Daoy (cell line): Measurements from ENCODE around the gene ST6GALNAC3. TPM values are rescaled to one million over a fixed set of nuclear protein-coding genes. Genes with fewer than 3 reads are reported as not detected.
"Not testable (repeated sequence)": the region's sequence is repeated elsewhere in the genome, so short reads cannot be mapped to it uniquely, and the experiment has no call there.

Source experiments
- DNase-seq: peaks from one replicate; pipeline ENCODE4 v3.0.0-alpha.2; 2015; ENCODE audit warnings: low read depth
- total RNA-seq: library from RNA; depleted of rRNA; stranded (reverse); fragments of >200 nt; shearing (Covaris generic); gene quantifications from 2 replicates; pipeline ENCODE4 v1.2.3, GENCODE V29; 2014

ST6GALNAC3 gene
- total RNA-seq, 1 experiment from 2014 or later, result 3.8 TPM

- no peak for DNase-seq
Measured at GRCh38 chr1:76106719-76107235, 32.2 kb downstream of the ST6GALNAC3 start.

GRCh38 chr1:76109404-76109803, 34.9 kb downstream of the ST6GALNAC3 start:
- no peak for DNase-seq

- DNase-seq, result no peak
Measured at GRCh38 chr1:76109901-76110560, 35.5 kb downstream of the ST6GALNAC3 start.

GRCh38 chr1:76110666-76111065, 36.1 kb downstream of the ST6GALNAC3 start:
- no peak for DNase-seq

- not testable (repeated sequence) for DNase-seq
Measured at GRCh38 chr1:76112321-76112720, 37.8 kb downstream of the ST6GALNAC3 start.

- DNase-seq, result no peak
Measured at GRCh38 chr1:76113446-76113845, 38.9 kb downstream of the ST6GALNAC3 start.

- DNase-seq, result no peak
Measured at GRCh38 chr1:76115171-76115570, 40.6 kb downstream of the ST6GALNAC3 start.

- no peak for DNase-seq
Measured at GRCh38 chr1:76121850-76122249, 47.3 kb downstream of the ST6GALNAC3 start.

GRCh38 chr1:76122271-76122670, 47.7 kb downstream of the ST6GALNAC3 start:
- no peak for DNase-seq

GRCh38 chr1:76123411-76124064, 49.0 kb downstream of the ST6GALNAC3 start:
- DNase-seq, result peak; percentile 40

GRCh38 chr1:76124196-76124595, 49.6 kb downstream of the ST6GALNAC3 start:
- DNase-seq, result peak; percentile 13

GRCh38 chr1:76125473-76126219, 51.1 kb downstream of the ST6GALNAC3 start:
- DNase-seq, result no peak

GRCh38 chr1:76128096-76128495, 53.5 kb downstream of the ST6GALNAC3 start:
- DNase-seq, result no peak

- no peak for DNase-seq
Measured at GRCh38 chr1:76129731-76130130, 55.2 kb downstream of the ST6GALNAC3 start.

GRCh38 chr1:76130992-76131391, 56.4 kb downstream of the ST6GALNAC3 start:
- no peak for DNase-seq

- no peak for DNase-seq
Measured at GRCh38 chr1:76133977-76134376, 59.4 kb downstream of the ST6GALNAC3 start.

- no peak for DNase-seq
Measured at GRCh38 chr1:76135835-76136234, 61.3 kb downstream of the ST6GALNAC3 start.

GRCh38 chr1:76136894-76137293, 62.3 kb downstream of the ST6GALNAC3 start:
- DNase-seq, result no peak

- no peak for DNase-seq
Measured at GRCh38 chr1:76137746-76138145, 63.2 kb downstream of the ST6GALNAC3 start.

GRCh38 chr1:76138217-76138616, 63.7 kb downstream of the ST6GALNAC3 start:
- DNase-seq, result no peak

- no peak for DNase-seq
Measured at GRCh38 chr1:76140227-76140626, 65.7 kb downstream of the ST6GALNAC3 start.

- no peak for DNase-seq
Measured at GRCh38 chr1:76141929-76142328, 67.4 kb downstream of the ST6GALNAC3 start.
